CD4-positive, alpha-beta T cell treated with Interferon alpha-2 for 1 hour (primary cell): Measurements from ENCODE around the gene ZBTB7C.

ENCODE experiments used
- DNase-seq, 2 donors: peaks; one replicate each; pipeline ENCODE4 v3.0.0-alpha.2; 2020 to 2022

Gene ZBTB7C

GRCh38 chr18:48074929-48075706 is 334.1 kb downstream of the ZBTB7C start:
- no peak for DNase-seq

- DNase-seq: no peak
Observed at GRCh38 chr18:48073211-48073930, 335.8 kb downstream of the ZBTB7C start.

DNA sequence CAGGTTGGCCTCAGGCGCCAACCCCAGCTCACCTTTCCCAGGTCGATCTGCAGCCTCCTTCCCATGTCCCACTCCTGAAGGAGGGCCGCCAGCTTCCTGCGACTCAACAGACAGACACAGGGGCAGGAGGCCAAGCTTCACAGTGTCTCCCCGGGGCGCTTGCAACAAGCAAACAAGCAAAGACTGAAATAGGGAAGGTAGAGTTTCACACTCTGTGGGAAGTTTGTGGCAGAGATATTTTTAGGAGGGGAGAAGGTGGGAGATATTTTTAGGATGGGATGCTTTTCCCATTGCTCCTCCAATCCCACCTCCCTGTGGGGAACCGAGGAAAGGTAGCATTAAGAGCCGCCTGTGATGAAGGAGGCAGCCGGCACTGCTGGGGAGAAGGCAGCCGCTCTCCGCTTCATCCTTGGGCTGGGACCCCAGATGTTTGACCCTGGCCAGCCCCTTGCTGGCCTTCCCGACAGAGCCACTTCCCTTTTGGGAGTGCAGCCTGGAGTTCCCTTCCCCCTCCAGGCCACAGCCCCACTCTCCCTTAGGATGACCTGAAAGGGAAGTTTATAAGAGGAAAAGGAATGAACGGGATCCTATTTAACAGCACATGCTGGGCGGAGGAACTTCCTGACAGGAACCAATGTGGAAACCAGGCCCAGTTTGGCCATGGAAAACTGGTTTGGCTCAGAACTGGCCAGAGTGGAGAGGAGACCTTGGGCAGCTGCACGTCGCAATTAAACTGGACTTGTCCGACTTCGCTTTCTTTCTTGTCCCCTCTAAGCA is 336.6 kb downstream of the ZBTB7C start:
- DNase-seq: no peak

- no peak for DNase-seq
Observed at GRCh38 chr18:48068916-48069445, 340.2 kb downstream of the ZBTB7C start.

DNA sequence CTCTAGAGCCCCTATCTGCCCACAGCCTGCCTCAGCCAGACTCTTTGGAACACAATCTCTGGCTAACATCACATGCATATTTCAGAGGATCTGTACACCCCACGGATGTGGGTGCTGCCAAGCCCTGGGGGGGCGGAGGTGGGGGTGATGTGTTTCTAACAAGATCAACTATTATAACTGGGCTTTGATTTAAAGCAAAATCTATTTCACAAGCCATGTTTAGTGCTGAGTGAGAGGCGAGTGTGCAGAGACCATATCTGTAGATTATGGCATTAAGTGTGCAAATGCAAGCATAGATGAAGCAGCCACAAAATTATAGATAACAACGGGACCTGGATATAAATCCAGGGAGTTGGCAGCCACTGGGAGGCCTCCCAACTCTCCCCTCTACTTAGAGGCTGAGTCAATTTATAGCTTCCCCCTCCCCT is 342.9 kb downstream of the ZBTB7C start:
- DNase-seq: no peak

DNA sequence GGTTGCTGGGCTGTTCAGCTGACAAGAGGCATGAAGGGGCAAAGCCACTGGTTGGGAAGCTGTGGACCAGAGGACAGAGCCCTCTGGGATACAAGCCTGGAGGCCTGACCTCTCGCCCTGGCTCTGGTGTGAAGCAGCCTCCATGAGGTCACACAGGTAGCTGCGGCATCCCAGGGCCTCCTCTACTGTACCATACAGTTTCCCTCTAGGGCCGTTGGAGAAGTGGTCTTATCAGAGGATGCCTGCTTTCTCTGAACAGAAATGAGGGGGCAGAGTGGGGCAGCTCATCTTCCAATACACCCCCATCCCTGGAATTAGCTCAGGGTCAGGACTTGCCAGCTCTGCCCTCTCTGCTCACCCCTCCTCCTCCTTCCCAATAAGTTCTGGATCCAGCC is 343.6 kb downstream of the ZBTB7C start:
- DNase-seq: no peak

- DNase-seq: no peak
Observed at GRCh38 chr18:48064978-48065600, 344.1 kb downstream of the ZBTB7C start.

- no peak for DNase-seq
Observed at GRCh38 chr18:48061781-48062570, 347.2 kb downstream of the ZBTB7C start.

DNA sequence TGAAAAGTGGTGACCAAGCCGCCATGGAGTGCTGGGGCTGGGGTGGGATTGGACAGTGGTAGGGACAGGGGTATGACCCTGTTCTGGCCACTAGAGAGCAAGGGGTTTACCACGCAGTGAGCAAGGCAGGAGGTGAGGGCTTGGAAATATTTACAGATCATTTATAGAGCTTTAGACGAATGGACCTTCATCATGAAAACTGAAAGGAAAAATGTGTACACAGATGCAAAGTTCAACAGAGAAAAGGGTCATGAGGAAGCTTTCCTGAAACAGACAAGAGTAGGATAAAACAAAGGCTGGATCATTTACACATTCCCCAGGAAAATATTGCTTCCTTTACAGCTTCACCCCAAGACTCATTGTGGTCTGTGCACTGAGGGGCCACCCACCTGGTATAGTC is 348.2 kb downstream of the ZBTB7C start:
- no peak for DNase-seq

DNA sequence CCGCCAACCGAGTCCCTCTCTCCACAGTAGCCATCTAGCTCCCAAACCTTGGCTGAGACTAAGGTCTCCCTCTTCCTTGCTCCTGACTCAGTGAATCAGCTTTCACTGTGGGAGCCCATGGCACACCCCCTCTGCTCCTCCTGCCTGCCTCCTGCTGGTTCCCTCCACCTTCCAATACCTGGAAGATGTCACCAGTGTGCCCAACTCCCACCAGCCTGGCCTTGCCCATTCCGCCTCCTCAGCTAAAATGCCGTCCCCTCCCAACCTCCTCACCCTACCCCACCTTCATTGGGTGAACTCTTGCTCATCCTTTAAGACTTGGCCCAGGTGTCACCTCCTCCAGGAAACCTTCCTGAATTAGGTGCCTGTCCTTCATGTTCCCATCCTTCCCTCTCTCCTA is 348.8 kb downstream of the ZBTB7C start:
- DNase-seq: no peak

DNA sequence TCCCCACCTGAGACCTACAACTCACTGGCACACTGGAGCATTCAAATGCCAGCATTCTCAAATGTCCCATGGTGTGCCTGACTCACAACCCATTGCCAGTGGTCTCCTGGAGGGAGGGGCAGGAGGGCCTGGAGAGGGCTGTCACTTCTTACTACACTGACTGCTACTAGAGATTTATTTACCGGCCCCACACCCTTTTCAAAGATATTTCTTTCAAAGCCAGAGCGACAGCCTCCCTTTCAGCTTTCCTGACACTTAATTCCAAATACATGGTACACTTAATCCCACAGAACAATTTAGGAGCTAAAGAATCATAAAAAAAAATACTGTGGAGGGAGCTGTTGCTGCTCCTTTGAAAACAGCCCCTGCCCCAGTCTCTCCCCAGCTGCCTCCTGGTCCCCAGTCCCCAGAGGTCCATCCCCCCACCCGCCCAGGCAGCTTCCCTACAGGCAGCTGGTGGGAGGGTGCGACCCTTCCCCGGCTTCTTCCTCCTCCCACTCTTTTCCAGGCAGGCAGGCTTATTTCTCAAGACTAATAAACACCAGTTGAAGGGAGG is 349.6 kb downstream of the ZBTB7C start:
- DNase-seq: no peak

DNA sequence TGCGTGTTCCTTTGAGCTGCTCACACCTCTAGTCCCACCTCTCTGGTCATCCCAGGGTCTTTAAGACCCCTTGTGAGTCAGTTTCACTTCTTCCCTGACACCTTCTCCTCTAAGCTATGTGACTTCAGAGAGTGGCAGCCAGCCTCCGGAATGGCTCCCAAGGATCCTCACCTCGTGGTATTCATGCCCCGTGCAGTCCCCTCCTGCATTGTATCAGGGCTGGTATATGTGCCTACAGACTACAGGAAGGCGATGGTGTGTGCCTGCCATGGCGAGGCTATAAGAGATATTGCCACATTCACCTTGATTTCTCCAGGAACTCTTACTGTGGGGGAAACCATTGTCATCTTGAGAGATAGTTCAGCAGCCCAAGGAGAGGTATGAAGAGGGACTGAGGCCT is 350.7 kb downstream of the ZBTB7C start:
- no peak for DNase-seq

- no peak for DNase-seq
Observed at GRCh38 chr18:48057018-48057417, 352.2 kb downstream of the ZBTB7C start.

DNA sequence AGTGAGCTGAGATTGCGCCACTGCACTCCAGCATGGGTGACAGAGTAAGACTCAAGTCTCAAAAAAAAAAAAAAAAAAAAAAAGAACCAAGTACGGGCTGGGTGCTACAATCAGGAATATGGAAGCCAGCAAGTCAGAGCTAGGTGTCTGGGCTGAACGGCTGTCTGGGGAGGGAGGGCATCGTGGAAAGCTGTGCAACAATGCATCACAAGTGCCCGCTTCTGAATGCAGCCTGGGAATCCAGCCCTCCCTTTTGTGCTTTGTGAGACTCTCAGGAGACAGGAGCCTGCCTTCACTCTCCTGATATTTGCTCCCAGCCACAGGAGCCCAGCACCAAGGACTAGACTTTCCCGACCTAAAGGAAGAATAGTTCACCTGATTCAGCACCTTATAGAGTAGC is 353.8 kb downstream of the ZBTB7C start:
- no peak for DNase-seq

- no peak for DNase-seq
Observed at GRCh38 chr18:48053881-48054816, 355.0 kb downstream of the ZBTB7C start.

GRCh38 chr18:48052842-48053241 is 356.3 kb downstream of the ZBTB7C start:
- DNase-seq: no peak

GRCh38 chr18:48051945-48052840 is 357.0 kb downstream of the ZBTB7C start:
- DNase-seq: no peak

- DNase-seq: no peak
Observed at GRCh38 chr18:48050176-48050575, 359.0 kb downstream of the ZBTB7C start.

GRCh38 chr18:48049757-48050156 is 359.4 kb downstream of the ZBTB7C start:
- no peak for DNase-seq
